Neural cell (in vitro differentiated cells): ENCODE data around the gene MAGI1.

Source experiments
- CTCF ChIP-seq: fragments of 450-650 bp; IDR thresholded peaks from 2 replicates; pipeline ENCODE4 v1.5.1; 2014; ENCODE audit warnings: antibody characterized with exemption, mild to moderate bottlenecking, moderate library complexity; ENCODE audit not compliant: poor library complexity, severe bottlenecking
- EP300 ChIP-seq: fragments of 450-650 bp; conservative IDR thresholded peaks from 2 replicates; pipeline ENCODE4 v1.6.1; 2014; ENCODE audit warnings: antibody characterized with exemption, mild to moderate bottlenecking, moderate library complexity; ENCODE audit not compliant: poor library complexity, severe bottlenecking
- EZH2 ChIP-seq: fragments of 200-600, 300-800 bp; shearing (Covaris generic), sonication (generic); IDR thresholded peaks from 2 replicates; pipeline ENCODE4 v1.6.1; 2014; ENCODE audit warnings: antibody characterized with exemption, low read length, borderline replicate concordance, mild to moderate bottlenecking; ENCODE audit not compliant: insufficient read depth, poor library complexity, severe bottlenecking
- RAD21 ChIP-seq: fragments of 450-650 bp; conservative IDR thresholded peaks from 2 replicates; pipeline ENCODE4 v1.6.1; 2014; ENCODE audit warnings: antibody characterized with exemption, mild to moderate bottlenecking, moderate library complexity

DNA sequence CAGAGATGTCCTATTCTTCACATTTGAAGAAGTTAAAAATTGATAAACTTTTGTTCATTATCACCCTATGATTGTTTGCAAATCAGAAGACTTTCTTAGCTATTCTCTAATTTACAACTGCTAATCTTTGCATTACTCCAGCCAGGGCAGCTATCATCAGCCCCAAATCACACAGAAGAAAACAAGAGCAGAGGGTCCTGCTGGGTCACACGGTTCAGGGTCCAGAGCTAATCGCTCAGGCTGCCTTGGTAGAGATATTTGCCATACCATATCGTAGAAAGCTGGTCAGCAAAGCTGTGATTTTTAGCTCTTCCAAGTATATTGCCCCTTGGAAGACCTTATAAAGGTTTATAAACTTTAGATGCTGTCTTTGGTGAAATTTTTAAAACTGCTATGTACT is 181.4 kb downstream of the MAGI1 start:
- TF ChIP-seq CTCF: no peak
- TF ChIP-seq EZH2: no peak
- no peak for TF ChIP-seq EP300
- TF ChIP-seq RAD21: no peak
